ENCODE measurements around the gene TGFA. TPM values are rescaled to one million over a fixed set of nuclear protein-coding genes. Genes with fewer than 3 reads are reported as not detected.

Gene TGFA
- total RNA-seq, 1 experiment from 2014 or later: 22.5 TPM

GRCh38 chr2:70431716-70432347, 121.8 kb downstream of the TGFA start:
- DNase-seq (ENCODE audit: unreplicated experiment): no peak

GRCh38 chr2:70426341-70426740, 127.3 kb downstream of the TGFA start:
- intact Hi-C loops (cut with micrococcal nuclease): no loop called here
- no peak for TF ChIP-seq CTCF (IDR thresholded peaks at IDR 0.05; ENCODE audit: unreplicated experiment)
- peak; percentile 5 for DNase-seq (ENCODE audit: unreplicated experiment)
- H3K36me3 Mint-ChIP-seq (ENCODE audit: insufficient read depth, unreplicated experiment): no peaks in the 10 kb centered on the region
- CTCF ChIA-PET: interaction anchor here (1.1 kb wide), 1 partner anchor 125 kb away, joined by 3 read pairs; no protein-coding TSS in a partner anchor
- H3K4me3 Mint-ChIP-seq (ENCODE audit: unreplicated experiment): no peak overlapping the region
- H3K9me3 Mint-ChIP-seq (ENCODE audit: unreplicated experiment): no peaks in the 10 kb centered on the region
- H3K4me1 Mint-ChIP-seq (ENCODE audit: insufficient read depth, unreplicated experiment): peaks cover 8% of the 10 kb centered on the region
- H3K27me3 Mint-ChIP-seq (ENCODE audit: insufficient read depth, unreplicated experiment): no peaks in the 10 kb centered on the region
- BruUV-seq (replicated peaks): no TSS peak
- POLR2A ChIA-PET: interaction anchor here (0.7 to 1.2 kb wide), 3 partner anchors 10 to 164 kb away, joined by 3 to 5 read pairs (median 3); partner anchors contain the start of gene TGFA
- H3K27ac Mint-ChIP-seq (ENCODE audit: low read depth, unreplicated experiment): peak overlapping the region; percentile 36

More at GRCh38 chr2:70431716-70432347, 121.8 kb downstream of the TGFA start:
- no peaks in the 10 kb centered on the region for H3K4me1 Mint-ChIP-seq (ENCODE audit: insufficient read depth, unreplicated experiment)
- POLR2A ChIA-PET: no interaction called here
- H3K27ac Mint-ChIP-seq (ENCODE audit: low read depth, unreplicated experiment): no peak overlapping the region
- no peak for TF ChIP-seq CTCF (IDR thresholded peaks at IDR 0.05; ENCODE audit: unreplicated experiment)
- H3K4me3 Mint-ChIP-seq (ENCODE audit: unreplicated experiment): no peak overlapping the region
- intact Hi-C loops (cut with micrococcal nuclease): no loop called here
- no peaks in the 10 kb centered on the region for H3K36me3 Mint-ChIP-seq (ENCODE audit: insufficient read depth, unreplicated experiment)
- H3K9me3 Mint-ChIP-seq (ENCODE audit: unreplicated experiment): no peaks in the 10 kb centered on the region
- BruUV-seq (replicated peaks): no TSS peak
- CTCF ChIA-PET: no interaction called here
- no peaks in the 10 kb centered on the region for H3K27me3 Mint-ChIP-seq (ENCODE audit: insufficient read depth, unreplicated experiment)

- DNase-seq (ENCODE audit: unreplicated experiment): peak; percentile 58
- H3K4me3 Mint-ChIP-seq (ENCODE audit: unreplicated experiment): no peak overlapping the region
- peak overlapping the region; percentile 36 for H3K27ac Mint-ChIP-seq (ENCODE audit: low read depth, unreplicated experiment)
- H3K4me1 Mint-ChIP-seq (ENCODE audit: insufficient read depth, unreplicated experiment): peaks cover 8% of the 10 kb centered on the region
- H3K36me3 Mint-ChIP-seq (ENCODE audit: insufficient read depth, unreplicated experiment): no peaks in the 10 kb centered on the region
- ChIA-PET CTCF (interaction anchor here (1.1 kb wide), 1 partner anchor 125 kb away, joined by 3 read pairs; no protein-coding TSS in a partner anchor), POLR2A (interaction anchor here (0.7 to 1.2 kb wide), 3 partner anchors 9 to 163 kb away, joined by 3 to 5 read pairs (median 3); partner anchors contain the start of gene TGFA)
- intact Hi-C loops (cut with micrococcal nuclease): no loop called here
- no TSS peak for BruUV-seq (replicated peaks)
- TF ChIP-seq CTCF (IDR thresholded peaks at IDR 0.05; ENCODE audit: unreplicated experiment): no peak
- H3K27me3 Mint-ChIP-seq (ENCODE audit: insufficient read depth, unreplicated experiment): no peaks in the 10 kb centered on the region
- no peaks in the 10 kb centered on the region for H3K9me3 Mint-ChIP-seq (ENCODE audit: unreplicated experiment)
Observed at GRCh38 chr2:70425682-70426301, 127.8 kb downstream of the TGFA start.

GRCh38 chr2:70420740-70421139, 132.9 kb downstream of the TGFA start:
- Mint-ChIP-seq H3K27ac (ENCODE audit: low read depth, unreplicated experiment) (no peak overlapping the region), H3K4me1 (ENCODE audit: insufficient read depth, unreplicated experiment) (peaks cover 2% of the 10 kb centered on the region), H3K9me3 (ENCODE audit: unreplicated experiment) (no peaks in the 10 kb centered on the region), H3K27me3 (ENCODE audit: insufficient read depth, unreplicated experiment) (no peaks in the 10 kb centered on the region), H3K4me3 (ENCODE audit: unreplicated experiment) (no peak overlapping the region), H3K36me3 (ENCODE audit: insufficient read depth, unreplicated experiment) (no peaks in the 10 kb centered on the region)
- intact Hi-C loops (cut with micrococcal nuclease): no loop called here
- TF ChIP-seq CTCF (IDR thresholded peaks at IDR 0.05; ENCODE audit: unreplicated experiment): no peak
- POLR2A ChIA-PET: no interaction called here
- CTCF ChIA-PET: interaction anchor here (1.7 kb wide), 1 partner anchor 117 kb away, joined by 7 read pairs; no protein-coding TSS in a partner anchor
- no TSS peak for BruUV-seq (replicated peaks)
- no peak for DNase-seq (ENCODE audit: unreplicated experiment)

Measured in MCF 10A (cell line).